GM12878 (cell line): ENCODE measurements around the gene GBA3. TPM values are rescaled to one million over a fixed set of nuclear protein-coding genes. Genes with fewer than 3 reads are reported as not detected.

Source experiments
- BHLHE40 ChIP-seq, 2 experiments: fragments of 450-650 bp in 1 of 2; IDR thresholded peaks; 2 replicates each; pipeline ENCODE4 v1.6.1; 2011 to 2017; ENCODE audit warnings: low read depth in 2 of 2, borderline replicate concordance in 1 of 2, improper control_type of control experiment in 1 of 2, low read length in 1 of 2, mild to moderate bottlenecking in 1 of 2
- CBX3 ChIP-seq: fragments of 200-600 bp; sonication (generic); IDR thresholded peaks from 2 replicates; pipeline ENCODE4 v1.6.1; 2016; ENCODE audit warnings: low read depth, borderline replicate concordance
- E2F4 ChIP-seq: IDR thresholded peaks from 2 replicates; pipeline ENCODE4 v1.6.1; 2012; ENCODE audit warnings: low read depth, low read length, improper control_type of control experiment
- EP300 ChIP-seq, 2 experiments: fragments of 150-350 bp in 1 of 2; IDR thresholded peaks; 2 replicates each; pipeline ENCODE4 v1.6.1; 2011 to 2012; ENCODE audit warnings: low read depth in 2 of 2, low read length in 2 of 2, borderline replicate concordance in 1 of 2, improper control_type of control experiment in 1 of 2, inconsistent platforms in 1 of 2; ENCODE audit not compliant: control insufficient read depth in 1 of 2
- IKZF1 ChIP-seq: fragments of 450-650 bp; conservative IDR thresholded peaks from 2 replicates; pipeline ENCODE4 v1.6.1; 2017; ENCODE audit warnings: antibody characterized with exemption, mild to moderate bottlenecking
- JUNB ChIP-seq: IDR thresholded peaks from 2 replicates; pipeline ENCODE4 v1.6.1; 2016; ENCODE audit warnings: antibody characterized with exemption, mild to moderate bottlenecking
- JUND ChIP-seq: IDR thresholded peaks from 2 replicates; pipeline ENCODE4 v1.6.1; 2012; ENCODE audit warnings: low read depth, mild to moderate bottlenecking, low read length, improper control_type of control experiment, moderate library complexity
- LARP7 ChIP-seq: fragments of 450-650 bp; IDR thresholded peaks from 2 replicates; pipeline ENCODE4 v1.6.1; 2017; ENCODE audit warnings: mild to moderate bottlenecking
- MEF2B ChIP-seq: fragments of 450-650 bp; IDR thresholded peaks from 2 replicates; pipeline ENCODE4 v1.6.1; 2018; ENCODE audit warnings: mild to moderate bottlenecking, moderate library complexity; ENCODE audit not compliant: partially characterized antibody, poor library complexity, severe bottlenecking
- MYB ChIP-seq: fragments of 150-350 bp; IDR thresholded peaks from 2 replicates; pipeline ENCODE4 v1.6.1; 2014; ENCODE audit warnings: mild to moderate bottlenecking, low read depth, low read length, borderline replicate concordance
- NFYA ChIP-seq: IDR thresholded peaks from 2 replicates; pipeline ENCODE4 v1.6.1; 2011; ENCODE audit warnings: low read depth, mild to moderate bottlenecking, low read length, improper control_type of control experiment, borderline replicate concordance
- POLR2AphosphoS2 ChIP-seq: IDR thresholded peaks from 2 replicates; pipeline ENCODE4 v1.6.1; 2011; ENCODE audit warnings: low read depth, mild to moderate bottlenecking, low read length, improper control_type of control experiment, moderate library complexity
- TAF1 ChIP-seq: IDR thresholded peaks from 2 replicates; pipeline ENCODE4 v1.6.1; 2011; ENCODE audit warnings: mild to moderate bottlenecking, low read depth, low read length, borderline replicate concordance
- TARDBP ChIP-seq: IDR thresholded peaks from 2 replicates; pipeline ENCODE4 v1.6.1; 2016; ENCODE audit warnings: borderline replicate concordance
- WRNIP1 ChIP-seq: IDR thresholded peaks from 2 replicates; pipeline ENCODE4 v1.6.1; 2011; ENCODE audit warnings: low read depth, low read length, improper control_type of control experiment, borderline replicate concordance
- ZNF592 ChIP-seq: fragments of 450-650 bp; IDR thresholded peaks from 2 replicates; pipeline ENCODE4 v1.6.1; 2017; ENCODE audit warnings: mild to moderate bottlenecking, moderate library complexity
- polyA plus RNA-seq, 11 experiments: library from polyadenylated mRNA; depleted of rRNA in 4 of 11; unstranded in 6 of 11; stranded (reverse) in 5 of 11; fragments of >200 nt; fragmentation: Nextera tagmentation in 4 of 11; fragmentation: Illumina TruSeq in 1 of 11; extraction: Ambion mirVana in 4 of 11; extraction: Trizol in 1 of 11; gene quantifications; 1 replicate in 1 of 11; 2 replicates in 10 of 11; pipeline versions ENCODE4 v1.2.1 to v1.2.3, GENCODE V29; 2011 to 2016; ENCODE audit warnings: inconsistent platforms in 2 of 11, missing spikeins in 2 of 11, low read depth in 1 of 11
- total RNA-seq, 4 experiments: library from RNA; depleted of rRNA in 3 of 4; stranded (reverse); fragments of >200 nt in 3 of 4; fragmentation: Illumina TruSeq in 1 of 4; extraction: Trizol in 1 of 4; gene quantifications; 2 replicates each; pipeline versions ENCODE4 v1.2.1 to v1.2.3, GENCODE V29; 2013 to 2021
- TF ChIP-seq, protein P1 (sequence below): fragments of 450-650 bp; IDR thresholded peaks from 2 replicates; pipeline ENCODE4 v1.6.1; 2017; ENCODE audit warnings: antibody characterized with exemption, mild to moderate bottlenecking, moderate library complexity
- TF ChIP-seq, protein P2 (sequence below): fragments of 450-650 bp; IDR thresholded peaks from 2 replicates; pipeline ENCODE4 v1.6.1; 2017; ENCODE audit warnings: mild to moderate bottlenecking
- TF ChIP-seq, protein P3 (sequence below): IDR thresholded peaks from 2 replicates; pipeline ENCODE4 v1.6.1; 2012; ENCODE audit warnings: low read depth, low read length, improper control_type of control experiment

Gene GBA3
- total and polyA plus RNA-seq, 10 of the 15 experiments (the other 5 are each of a cell fraction or from before 2014, with no cell fraction given) = 0.10 to 7.2 (median 0.27) TPM

DNA sequence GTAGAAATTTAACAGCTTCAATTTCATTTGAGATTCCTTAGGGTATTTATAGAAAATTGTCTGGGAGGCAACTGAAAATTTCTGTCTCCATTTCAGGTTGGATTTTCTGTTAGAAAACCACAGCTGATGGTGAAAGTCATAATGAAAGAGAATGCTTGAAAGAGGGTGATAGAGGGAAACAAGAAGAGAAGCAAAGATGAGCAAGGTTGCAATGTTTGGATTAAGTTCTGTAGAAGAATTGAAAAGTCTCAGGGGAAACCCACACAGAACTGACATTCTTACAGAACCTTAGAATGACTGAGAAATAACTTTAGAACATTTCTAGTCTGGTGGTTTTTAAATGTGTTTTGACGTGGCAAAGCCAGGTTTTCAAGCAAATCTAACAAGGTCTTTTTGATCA lies 14.7 kb downstream of the GBA3 start (continued):
- TF ChIP-seq, protein P1, sequence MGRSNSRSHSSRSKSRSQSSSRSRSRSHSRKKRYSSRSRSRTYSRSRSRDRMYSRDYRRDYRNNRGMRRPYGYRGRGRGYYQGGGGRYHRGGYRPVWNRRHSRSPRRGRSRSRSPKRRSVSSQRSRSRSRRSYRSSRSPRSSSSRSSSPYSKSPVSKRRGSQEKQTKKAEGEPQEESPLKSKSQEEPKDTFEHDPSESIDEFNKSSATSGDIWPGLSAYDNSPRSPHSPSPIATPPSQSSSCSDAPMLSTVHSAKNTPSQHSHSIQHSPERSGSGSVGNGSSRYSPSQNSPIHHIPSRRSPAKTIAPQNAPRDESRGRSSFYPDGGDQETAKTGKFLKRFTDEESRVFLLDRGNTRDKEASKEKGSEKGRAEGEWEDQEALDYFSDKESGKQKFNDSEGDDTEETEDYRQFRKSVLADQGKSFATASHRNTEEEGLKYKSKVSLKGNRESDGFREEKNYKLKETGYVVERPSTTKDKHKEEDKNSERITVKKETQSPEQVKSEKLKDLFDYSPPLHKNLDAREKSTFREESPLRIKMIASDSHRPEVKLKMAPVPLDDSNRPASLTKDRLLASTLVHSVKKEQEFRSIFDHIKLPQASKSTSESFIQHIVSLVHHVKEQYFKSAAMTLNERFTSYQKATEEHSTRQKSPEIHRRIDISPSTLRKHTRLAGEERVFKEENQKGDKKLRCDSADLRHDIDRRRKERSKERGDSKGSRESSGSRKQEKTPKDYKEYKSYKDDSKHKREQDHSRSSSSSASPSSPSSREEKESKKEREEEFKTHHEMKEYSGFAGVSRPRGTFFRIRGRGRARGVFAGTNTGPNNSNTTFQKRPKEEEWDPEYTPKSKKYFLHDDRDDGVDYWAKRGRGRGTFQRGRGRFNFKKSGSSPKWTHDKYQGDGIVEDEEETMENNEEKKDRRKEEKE = no peak
- TF ChIP-seq IKZF1 = peak; percentile 73
- no peak for TF ChIP-seq ZNF592
- no peak for TF ChIP-seq NFYA
- TF ChIP-seq TAF1 = no peak
- TF ChIP-seq BHLHE40 (IDR thresholded peaks at IDR 0.05; ENCODE audit: borderline replicate concordance in 1 of 2, low read depth in 2 of 2, low read length in 1 of 2) = no peak
- peak; percentile 41 for TF ChIP-seq MEF2B
- TF ChIP-seq, protein P2, sequence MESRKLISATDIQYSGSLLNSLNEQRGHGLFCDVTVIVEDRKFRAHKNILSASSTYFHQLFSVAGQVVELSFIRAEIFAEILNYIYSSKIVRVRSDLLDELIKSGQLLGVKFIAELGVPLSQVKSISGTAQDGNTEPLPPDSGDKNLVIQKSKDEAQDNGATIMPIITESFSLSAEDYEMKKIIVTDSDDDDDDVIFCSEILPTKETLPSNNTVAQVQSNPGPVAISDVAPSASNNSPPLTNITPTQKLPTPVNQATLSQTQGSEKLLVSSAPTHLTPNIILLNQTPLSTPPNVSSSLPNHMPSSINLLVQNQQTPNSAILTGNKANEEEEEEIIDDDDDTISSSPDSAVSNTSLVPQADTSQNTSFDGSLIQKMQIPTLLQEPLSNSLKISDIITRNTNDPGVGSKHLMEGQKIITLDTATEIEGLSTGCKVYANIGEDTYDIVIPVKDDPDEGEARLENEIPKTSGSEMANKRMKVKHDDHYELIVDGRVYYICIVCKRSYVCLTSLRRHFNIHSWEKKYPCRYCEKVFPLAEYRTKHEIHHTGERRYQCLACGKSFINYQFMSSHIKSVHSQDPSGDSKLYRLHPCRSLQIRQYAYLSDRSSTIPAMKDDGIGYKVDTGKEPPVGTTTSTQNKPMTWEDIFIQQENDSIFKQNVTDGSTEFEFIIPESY = no peak
- no peak for TF ChIP-seq E2F4
- no peak for TF ChIP-seq LARP7
- TF ChIP-seq, protein P3, sequence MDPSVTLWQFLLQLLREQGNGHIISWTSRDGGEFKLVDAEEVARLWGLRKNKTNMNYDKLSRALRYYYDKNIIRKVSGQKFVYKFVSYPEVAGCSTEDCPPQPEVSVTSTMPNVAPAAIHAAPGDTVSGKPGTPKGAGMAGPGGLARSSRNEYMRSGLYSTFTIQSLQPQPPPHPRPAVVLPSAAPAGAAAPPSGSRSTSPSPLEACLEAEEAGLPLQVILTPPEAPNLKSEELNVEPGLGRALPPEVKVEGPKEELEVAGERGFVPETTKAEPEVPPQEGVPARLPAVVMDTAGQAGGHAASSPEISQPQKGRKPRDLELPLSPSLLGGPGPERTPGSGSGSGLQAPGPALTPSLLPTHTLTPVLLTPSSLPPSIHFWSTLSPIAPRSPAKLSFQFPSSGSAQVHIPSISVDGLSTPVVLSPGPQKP = no peak
- 0 out of 2 replicates have a peak, but pooled peaks have one; percentile 11 for TF ChIP-seq JUND
- no peak for TF ChIP-seq POLR2AphosphoS2
- peak in 1 of 2 experiments; percentile 49; a peak in 1 of 4 replicates for TF ChIP-seq EP300 (IDR thresholded peaks at IDR 0.05; ENCODE audit: borderline replicate concordance in 1 of 2, control insufficient read depth in 1 of 2, low read depth in 2 of 2, low read length in 2 of 2)
- TF ChIP-seq WRNIP1 = no peak
- TF ChIP-seq JUNB = no peak
- TF ChIP-seq CBX3 = no peak
- no peak for TF ChIP-seq TARDBP
- TF ChIP-seq MYB = no peak
